ENCODE data around the gene TRAF2.

Gene TRAF2

DNA sequence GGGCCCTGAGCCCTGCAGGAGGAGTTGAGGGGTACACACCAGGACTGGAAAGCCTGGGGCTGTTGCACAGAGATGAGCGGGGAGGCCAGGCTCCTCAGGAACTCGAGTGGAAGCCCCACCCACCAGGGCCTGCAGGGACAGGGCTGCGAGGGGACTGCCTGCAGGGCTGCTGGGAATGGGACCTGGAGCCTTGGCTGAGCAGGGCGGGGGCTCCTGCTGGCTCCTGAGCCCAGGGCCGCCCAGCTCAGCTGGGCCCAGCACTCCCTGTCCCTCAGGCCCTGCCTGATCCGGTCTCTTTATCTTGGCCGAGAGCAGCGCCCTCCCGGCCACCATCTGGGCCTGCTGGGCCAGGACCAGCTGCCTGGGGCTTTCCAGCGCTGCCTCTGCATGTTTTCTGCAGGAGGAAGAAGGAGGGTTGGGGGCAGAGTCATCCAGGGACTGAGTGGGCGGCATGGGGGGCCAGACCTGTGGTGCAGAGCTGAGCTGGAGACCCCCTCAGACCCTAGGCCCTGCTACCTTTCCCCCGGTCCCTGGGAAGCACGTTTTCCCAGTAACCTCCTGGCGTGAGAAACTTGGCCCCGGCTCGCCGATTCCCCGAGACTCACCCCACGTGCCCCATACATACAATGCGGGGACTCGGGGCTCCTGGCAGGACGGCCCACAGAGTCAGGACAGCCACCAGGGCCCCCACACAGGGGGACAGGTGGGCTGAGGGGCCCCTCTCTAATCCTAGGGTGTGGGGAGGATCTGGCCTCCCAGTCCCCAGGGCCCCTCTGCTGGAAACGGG is 75.2 kb downstream of the TRAF2 start:
- DNase-seq (ENCODE audit: low read depth in 1 of 2, low spot score in 1 of 2) = no peak

DNA sequence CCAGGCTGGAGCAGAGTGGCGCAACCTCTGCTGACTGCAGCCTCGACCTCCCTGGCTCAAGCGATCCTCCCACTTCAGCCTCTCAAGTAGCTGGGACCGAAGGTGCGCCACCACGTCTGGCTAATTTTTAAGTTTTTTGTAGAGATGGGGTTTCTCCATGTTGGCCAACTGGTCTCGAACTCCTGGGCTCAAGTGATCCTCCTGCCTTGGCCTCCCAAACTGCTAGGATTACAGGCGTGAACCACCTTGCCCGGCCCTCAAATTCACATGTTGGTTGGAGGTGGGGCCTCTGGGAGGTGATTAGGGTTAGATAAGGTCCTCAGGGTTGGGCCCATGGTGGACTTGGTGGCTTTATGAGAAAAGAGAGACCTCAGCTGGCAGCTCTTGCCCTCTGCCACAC is 75.8 kb downstream of the TRAF2 start:
- no peak for DNase-seq (ENCODE audit: low read depth in 1 of 2, low spot score in 1 of 2)

DNA sequence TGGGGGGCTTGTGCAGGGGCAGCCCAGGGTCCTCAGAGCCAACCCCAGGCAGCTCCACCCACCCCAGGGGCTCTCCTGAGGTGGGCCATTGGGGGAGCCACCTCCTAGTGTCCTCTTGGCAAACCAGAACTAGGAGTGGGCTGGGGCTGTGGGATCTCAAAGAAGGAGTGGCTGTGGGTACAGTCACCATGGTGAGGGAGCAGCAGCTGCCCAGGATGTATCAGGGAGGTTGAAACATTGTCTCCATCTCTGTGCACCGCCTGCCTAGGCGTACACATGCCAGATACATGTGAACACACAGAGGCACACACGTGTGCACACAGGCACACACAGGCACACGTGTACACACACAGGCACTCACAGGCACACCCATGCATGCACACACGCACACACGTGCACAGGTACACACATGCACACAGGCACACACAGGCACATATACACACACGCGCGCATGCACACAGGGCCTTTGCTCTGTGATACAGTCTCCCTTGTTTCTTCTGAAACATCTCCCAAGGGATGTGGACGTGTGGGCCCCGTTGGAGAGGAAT is 76.5 kb downstream of the TRAF2 start:
- no peak for DNase-seq (ENCODE audit: low read depth in 1 of 2, low spot score in 1 of 2)

DNA sequence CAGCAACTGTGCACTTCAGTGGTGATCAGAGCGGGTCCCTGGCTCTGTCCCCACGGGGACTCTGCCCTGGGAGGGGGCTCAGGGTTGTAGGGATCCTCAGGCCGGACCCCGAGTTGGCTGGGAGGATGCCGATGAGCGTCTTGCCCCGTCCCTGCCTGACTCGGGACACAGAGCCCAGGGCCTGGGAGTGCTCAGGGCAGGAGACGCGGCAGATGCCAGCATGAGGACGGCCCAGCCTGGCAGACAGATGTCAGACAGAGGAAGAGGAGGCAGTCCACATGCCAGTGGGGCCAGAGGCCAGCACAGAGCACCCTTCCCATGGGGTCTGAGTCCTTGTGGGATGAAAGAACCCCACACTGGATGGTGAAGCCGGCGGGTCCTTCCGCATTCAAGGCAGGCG is 77.0 kb downstream of the TRAF2 start:
- no peak for DNase-seq (ENCODE audit: low read depth in 1 of 2, low spot score in 1 of 2)

DNA sequence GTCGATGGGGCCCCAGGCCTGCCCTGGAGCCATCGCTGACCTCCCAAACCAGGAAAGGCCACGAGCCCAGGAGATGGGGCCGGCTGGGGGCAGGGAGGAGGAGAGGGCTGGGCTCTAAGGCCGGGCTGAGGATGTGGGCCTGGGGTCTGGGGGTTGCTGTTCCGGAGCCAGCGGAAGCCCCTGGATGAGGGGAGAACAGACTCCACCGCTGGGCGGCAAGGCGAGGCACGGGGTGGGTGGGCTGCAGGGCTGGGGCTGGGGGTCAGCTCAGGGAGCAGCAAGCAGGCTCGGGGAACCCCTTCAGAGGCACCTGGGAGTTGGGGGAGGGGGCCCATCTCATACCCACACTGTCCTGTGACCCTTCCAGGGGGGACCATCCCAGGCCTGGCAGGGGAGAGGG is 77.4 kb downstream of the TRAF2 start:
- no peak for DNase-seq (ENCODE audit: low read depth in 1 of 2, low spot score in 1 of 2)

DNA sequence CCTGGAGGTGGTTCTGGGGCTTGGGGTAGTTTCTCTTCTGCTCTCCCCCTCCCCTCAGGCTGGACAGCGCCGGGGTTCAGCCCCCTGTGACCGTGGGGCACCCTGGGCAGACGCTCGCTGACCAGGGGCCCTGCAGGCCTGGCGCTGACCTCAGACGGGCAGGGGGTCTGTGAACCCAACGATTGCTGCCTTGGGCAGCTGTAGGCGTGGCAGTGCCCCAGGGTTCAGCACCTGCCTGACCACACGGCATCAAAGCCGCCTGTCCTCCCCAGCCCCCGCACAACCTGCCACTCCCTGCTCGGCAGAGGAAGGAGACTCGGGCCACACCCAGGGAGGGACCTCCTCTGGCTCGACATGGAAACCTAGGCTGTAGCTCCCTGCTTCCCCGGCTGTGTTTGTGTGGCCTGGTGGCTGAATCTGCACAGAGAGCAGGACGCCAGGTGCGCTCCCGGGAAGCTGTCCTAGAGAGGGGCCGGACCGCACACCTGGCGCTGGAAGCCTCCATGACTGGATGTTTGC is 77.9 kb downstream of the TRAF2 start:
- DNase-seq (ENCODE audit: low read depth in 1 of 2, low spot score in 1 of 2) = no peak

DNA sequence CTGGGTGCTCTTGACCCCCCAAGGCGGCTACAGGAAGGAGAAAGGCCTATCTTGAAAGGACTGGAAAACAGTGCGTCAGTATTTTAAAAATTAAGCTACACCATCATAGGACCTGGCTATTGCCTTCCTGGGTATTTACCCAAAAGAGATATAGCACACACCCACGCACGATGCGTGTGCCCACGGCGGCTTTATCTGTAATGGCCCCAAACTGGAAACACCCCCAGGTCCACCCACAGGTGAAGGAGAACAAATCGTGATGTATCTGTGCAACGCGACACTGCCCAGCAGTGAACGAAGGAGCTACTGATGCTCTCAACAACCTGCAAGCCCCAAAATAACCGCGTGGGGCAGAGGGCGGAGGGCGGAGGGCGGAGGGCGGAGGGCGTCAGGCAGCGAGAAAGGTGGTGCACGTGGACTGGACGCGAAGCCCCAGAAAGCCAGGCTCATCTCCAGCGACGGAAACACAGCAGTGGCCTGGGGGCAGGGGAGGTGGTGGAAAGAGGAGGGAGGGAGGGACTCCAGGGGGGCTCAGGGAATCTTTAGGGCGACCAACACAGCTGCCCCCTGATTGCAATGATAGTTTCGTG is 78.6 kb downstream of the TRAF2 start:
- DNase-seq (ENCODE audit: low read depth in 1 of 2, low spot score in 1 of 2) = no peak

DNA sequence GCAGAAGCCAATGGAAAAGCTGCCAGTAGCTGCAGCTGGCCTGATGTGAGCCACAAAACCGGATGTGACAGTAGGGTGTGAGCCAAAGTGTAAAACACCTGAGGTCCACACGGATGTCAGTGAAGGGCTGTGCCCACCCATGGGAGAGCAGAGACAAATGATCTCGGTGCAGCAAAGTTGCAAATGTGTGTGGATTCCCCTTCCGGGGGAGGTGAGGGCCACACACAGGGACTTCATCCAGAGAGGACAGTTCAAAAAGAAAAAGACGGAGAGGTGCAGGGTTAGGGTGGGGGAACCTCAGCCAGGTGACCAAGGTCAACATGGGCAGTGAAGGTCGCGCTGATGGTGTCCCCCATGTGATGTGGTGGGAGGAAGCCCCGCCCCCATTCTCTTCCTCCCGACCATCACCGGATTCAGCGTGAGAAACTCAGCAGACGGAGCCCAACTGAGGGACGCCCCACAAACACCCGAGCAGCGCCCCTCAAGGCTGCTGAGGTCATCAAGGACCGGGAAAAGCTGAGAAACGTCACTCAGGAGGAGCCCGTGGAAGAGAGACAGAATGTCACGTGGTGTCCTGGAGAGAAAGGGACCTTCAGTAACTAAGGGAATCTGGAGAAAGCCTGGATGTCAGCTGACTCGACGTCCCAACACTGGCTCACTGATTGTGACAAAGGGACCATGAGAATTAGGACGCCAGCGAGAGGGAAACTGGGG is 79.6 kb downstream of the TRAF2 start:
- no peak for DNase-seq (ENCODE audit: low read depth in 1 of 2, low spot score in 1 of 2)

DNA sequence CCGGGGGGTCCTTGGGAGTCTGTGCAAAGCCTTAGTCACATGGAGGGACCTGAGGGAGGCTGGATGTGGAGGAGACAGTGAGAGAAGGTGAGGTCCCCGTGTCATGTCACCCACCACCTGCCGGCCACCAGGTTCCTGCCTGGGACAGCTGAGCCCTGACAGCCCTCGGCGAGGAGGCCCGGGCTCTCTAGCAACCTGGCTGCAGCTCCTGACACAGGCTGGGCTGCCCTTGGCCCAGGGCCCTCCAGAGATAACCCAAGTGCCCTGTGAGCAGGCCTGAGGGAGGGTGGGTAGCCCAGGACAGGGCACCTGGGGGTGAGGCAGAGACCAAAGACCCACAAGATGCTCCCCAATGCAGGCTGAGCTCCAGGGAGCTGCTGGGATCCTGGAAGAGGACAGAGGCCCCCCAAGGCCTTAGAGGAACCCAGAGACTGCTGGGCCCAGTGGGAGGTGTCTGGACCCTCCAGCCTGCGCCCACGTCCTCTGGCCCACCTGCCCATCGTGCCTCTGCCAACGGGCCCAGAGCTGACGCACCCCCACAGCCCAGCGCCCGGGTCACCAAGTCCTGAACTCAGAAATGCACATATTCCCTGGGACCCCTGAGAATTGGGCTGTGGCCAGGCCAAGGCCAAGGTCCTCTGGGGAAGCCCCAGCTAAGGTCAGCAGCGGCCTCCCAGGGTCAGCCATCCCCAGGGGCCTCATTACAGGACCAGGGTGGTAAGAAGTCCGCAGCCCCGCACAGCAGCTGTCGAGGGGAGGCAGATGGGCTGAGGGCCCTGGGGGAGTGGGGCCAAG is 82.2 kb downstream of the TRAF2 start:
- no peak for DNase-seq (ENCODE audit: low read depth in 1 of 2, low spot score in 1 of 2)

DNA sequence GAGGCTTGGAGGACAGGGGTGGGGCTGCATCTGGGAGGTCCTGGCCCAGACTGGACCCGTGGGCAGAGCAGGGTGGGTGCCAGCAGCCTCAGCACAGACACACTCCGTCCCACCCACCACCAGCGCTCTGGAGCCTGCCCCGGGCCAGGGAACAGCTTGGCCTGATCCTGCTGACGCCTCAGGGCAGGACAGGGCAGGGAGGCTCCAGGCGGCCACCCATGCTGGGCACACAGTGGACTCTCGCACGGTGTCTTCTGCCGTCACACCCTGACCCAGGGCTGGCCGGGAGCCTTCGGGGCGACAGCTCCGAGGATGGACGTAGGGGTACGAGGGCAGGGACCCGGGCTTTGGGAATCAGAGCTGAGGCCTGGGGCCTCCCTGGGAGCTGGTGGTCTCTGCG is 82.8 kb downstream of the TRAF2 start:
- no peak for DNase-seq (ENCODE audit: low read depth in 1 of 2, low spot score in 1 of 2)

DNA sequence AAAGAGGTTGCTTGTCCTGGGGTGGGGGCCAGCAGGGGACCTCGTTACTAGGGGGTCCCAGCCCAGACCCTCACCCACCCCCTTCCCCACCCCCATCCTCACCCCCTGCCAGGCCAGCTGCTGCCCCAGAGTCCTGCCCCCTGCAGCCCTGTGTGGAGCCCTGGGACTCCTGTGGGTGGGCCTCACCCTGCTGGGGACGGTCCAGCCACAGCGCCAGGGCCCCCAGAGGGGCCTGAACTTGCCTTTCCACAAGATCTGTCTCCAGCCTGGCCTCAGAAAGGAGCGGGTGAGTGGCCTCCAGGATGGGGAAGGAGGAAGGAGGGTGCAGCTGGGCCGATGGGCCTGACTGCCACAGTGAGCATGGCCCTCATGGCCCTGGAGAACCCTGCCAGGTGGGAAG is 83.5 kb downstream of the TRAF2 start:
- DNase-seq (ENCODE audit: low read depth in 1 of 2, low spot score in 1 of 2) = no peak

DNA sequence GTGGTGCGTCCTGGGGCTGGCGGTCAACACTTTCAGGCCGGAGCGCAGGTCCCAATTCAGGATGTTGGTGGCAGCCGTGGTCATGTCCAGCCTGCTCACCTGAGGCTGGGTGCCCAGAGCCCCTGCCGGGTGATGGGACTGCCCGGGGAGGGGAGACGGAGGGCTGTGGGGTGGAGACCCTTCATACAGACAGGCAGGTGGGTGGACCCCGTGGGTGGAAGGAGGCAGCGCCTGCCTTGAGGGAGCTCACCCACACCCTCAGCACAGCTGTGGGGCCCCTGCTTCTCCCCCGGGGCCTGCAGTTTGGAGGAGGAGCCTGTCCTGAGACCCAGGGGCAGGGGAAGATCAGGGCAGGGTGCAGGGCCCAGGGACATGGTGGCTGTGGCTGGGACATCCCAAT is 84.0 kb downstream of the TRAF2 start:
- no peak for DNase-seq (ENCODE audit: low read depth in 1 of 2, low spot score in 1 of 2)

DNA sequence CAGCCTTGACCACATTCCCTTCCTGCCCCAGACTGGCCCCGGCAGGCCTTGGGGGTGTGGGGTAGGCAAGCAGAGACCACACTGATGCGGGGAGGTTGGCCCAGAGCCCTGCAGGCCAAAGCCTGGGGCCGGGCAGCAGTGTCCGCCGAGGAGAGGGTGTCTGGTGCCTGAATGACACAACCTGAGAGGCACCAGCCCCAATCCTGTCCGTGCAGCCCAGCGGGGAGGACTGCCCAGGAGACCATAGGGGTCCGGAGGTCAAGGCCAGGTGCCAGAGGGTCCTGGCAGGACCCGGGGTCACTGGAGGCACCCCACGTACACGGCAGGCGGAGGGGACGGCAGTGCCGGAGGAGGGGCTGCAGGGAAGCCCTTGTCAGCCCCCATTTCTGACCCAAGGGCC is 85.4 kb downstream of the TRAF2 start:
- no peak for DNase-seq (ENCODE audit: low read depth in 1 of 2, low spot score in 1 of 2)

DNA sequence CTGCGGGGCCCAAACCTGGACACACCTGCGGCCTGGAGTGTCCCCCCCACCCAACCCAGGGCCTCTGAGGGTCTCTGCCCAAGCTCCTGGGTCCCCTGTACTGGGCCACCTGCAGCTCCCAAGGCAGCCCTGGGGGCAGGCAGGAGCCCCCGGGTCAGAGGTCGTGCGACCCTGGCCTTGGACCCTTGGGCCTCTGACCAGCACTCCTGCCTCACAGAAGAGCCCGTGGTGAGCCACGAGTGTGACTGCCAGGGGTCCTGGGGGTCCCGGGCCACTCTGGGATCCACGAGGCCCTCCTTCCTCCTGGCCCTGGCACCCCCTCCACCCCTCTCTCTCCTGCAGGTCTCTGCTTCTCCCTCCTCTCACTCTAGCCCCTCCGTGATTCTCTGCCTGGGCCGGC is 86.0 kb downstream of the TRAF2 start:
- DNase-seq (ENCODE audit: low read depth in 1 of 2, low spot score in 1 of 2) = no peak

DNA sequence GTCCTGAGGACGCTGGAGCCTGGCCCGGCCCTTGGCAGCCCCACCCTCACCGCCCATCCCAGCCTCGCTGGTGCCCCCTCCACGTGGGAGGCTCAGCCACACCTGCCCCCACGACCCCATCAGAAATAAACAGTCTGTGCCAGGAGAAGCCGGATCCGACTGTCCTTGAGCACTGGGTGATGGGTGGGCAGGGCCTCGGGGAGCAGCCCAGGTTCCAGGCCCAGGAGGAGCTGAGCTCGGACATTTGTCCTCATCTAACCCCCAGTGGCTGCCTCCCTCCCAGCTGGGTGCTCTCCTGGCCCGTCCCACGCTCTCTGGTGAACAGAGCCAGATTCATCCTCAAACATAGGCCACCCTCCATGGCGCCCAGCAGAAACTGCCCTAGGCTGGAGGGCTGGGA is 86.4 kb downstream of the TRAF2 start:
- no peak for DNase-seq (ENCODE audit: low read depth in 1 of 2, low spot score in 1 of 2)

DNA sequence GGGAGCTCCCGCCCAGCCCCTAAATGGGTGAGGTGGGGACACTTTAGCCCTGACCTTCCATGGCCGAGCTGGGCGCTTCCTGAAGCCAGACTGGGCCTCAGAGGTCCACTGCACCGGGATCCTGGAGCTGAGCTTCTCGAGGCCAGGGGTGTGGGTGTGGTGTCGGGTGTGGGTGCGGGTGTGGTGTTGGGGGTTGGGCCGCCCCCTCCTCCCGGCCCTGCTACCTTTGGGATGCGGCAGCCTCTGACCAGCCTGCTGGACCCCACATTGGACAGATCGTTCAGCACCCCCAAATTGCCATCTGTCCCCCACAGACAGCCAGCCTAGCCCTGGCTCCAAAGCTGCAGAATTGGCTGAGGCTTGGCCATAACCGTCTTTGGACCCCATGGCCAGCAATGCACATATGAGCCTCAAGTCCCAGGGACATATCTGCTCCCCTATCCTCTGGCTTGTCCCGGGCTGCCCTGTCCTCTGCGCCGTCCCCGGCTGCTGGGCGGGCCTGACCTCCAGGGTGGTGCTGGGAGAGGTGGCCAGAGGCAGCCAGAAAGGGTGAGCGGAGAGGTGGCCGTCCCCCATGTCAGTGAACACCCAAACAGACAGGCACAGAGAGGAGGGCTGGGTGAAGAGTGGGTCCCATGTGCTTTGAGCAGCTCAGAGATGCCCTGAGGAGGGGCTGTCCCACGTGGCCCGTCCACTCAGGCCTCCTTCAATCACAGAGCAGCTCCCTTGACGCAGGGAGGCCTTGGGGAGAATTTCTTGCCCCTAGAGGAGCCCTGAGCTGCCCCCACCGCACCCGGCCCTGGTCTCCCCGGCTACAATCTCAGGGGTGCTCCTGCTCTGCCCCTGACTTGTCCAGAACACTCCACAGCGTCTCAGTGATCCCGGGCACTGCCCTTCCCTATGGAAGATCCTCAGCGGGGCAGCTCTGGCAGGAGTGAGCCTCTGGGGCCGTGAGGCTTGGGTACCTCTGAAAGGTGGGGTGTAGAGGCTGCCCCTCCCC is 87.6 kb downstream of the TRAF2 start:
- no peak for DNase-seq (ENCODE audit: low read depth in 1 of 2, low spot score in 1 of 2)

DNA sequence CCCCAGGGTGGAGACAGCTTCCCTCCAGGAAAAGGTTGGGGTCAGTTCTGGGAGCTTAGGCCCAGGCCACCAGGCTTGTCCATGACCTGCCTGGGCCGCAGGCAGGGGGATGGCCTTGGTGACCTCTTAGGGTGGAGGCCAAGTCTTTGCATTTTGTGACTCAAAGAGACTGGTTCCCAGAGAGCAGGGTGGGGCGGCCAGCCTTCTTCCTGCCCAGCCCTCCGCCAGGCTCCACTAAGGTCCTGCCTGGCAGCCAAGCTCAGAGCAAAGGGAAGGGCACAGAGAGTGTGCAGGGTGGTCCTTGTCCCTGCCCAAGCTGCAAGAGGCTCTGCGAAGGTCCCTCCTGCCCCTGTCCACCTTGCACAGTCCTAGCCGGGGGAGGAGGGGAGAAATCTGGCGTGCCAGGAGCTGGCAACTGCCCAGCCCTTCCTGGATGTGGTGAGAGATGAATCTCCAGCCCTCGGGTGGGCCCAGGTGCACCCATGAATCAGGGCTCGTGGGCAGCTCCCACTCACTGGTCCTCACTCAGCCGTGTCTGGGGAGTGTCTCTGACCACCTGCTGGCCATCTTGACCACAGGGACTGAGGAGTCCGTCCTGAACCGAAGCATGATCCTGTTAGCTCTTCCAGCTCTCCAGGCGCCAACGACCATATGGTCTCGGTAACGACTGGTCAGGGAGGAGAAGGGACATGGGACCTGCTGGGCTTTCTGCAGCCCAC is 88.7 kb downstream of the TRAF2 start:
- no peak for DNase-seq (ENCODE audit: low read depth in 1 of 2, low spot score in 1 of 2)

DNA sequence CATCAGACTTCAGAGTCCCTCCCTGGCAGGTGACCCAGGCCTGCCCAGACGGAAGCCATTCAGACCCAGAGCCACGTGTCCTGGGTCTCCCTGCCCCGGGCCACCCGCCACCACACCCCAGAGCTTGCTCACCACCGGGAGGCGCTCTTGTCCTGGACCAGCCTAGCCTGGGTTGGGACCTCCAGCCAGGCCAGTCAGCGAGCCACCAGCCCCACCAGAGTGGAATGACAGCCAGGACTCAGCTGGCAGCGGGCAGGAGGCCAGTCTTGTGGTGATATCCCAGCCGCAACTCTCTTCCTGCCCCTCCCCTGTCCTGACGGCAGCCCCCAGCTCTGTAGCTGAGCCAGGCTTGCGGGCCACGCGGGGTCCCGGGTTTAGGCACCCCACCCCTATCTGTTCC is 89.3 kb downstream of the TRAF2 start:
- no peak for DNase-seq (ENCODE audit: low read depth in 1 of 2, low spot score in 1 of 2)
